ENCODE results near the gene FAM72B.
A peak's percentile ranks its signal among the peaks of the same experiment; 100 is the strongest.
"Not testable (repeated sequence)": the region's sequence is repeated elsewhere in the genome, so short reads cannot be mapped to it uniquely, and the experiment has no call there.

Gene FAM72B

DNA sequence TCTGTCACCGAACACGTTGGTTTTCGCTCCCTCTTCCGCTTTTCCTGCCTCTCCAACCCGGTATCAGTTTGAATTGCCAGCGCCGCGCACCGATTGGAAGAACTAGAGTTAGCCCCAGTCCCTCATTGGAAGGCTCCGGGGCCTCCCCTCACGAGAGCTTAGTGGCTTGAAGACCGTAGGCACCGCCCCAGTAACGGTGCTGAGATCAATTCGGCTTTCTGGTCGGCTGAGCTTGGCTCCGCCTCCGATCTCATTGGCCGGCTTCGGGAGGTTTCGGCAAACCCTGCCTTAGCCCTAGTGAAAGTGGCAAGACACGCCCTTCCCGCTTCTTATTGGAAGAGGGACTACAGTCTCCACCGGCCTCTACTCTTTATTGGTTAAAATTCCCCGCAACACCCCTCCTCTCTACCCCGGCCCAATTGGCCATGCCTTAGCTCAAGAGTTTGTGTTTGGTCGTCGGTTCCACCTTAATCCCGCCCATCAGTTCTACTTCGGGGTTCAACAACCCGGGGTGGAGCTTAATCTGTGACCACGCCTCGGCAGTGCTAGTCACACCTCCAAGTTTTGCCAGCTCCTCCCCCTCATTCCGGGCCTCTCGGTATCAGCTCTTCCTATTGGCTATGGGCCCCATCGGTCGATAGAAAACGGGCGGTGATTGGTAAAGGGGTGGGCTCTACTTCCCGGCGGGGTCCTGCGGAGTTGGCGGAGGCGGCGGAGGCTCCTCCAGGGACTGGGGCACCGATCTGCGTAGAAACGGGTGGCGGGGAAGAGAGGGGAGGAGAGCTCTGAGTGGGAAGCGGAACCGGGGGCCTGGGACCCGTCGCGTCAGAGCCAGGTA, at the start of gene FAM72B, which contains the start of gene SRGAP2C:
FAM72B (minus strand) TSS at position 51 of the 838 bp plus-strand sequence. CDS start 851 bp downstream, outside the sequence.
SRGAP2C (plus strand) TSS at position 686 of the 838 bp plus-strand sequence. CDS start 2,472 bp downstream, outside the sequence.
- peak; percentile 96 for DNase-seq

DNA sequence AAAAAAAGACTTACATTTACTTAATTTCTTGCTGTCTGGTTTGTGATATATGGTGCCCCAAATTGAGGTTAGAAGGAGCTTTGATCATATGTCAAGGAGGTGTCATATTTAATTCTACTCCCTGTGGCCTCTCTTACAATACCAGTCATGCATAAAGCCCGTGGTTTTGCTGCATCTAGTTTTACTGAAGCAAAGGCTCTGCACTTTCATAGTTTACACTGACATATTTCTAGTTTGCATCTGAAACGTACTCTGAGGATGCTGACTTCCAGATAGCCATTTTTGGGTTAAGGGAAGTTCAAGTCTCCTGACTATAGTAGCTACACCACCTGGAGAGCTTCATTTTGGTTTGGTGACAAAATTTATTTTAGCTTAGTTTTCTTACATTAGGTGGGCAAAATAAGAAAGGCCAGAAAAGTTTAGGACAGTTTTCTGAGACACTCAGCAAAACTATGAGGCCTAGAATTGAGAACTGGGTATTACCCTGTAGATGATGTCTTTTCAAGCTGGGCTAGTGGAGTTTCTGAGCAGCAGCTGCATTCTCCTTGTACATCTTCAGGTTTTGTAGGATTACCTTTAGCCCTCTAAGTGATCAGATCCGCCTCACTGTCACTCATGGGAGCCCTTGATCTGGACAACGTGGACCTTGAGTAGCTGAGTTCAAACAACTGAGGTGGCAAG, 48.4 kb upstream of the FAM72B start:
- DNase-seq: not testable (repeated sequence)

DNA sequence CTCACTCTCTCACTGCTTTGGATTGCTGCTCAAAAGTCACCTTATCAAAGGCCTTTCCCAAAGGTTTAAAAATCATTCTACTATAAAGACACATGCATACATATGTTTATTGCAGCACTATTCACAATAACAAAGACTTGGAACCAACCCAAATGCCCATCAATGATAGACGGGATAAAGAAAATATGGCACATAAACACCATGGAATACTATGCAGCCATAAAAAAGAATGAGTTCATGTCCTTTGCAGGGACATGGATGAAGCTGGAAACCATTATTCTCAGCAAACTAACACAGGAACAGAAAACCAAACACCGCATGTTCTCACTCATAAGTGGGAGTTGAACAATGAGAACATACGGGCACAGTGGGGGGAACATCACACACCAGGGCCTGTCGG, 46.5 kb upstream of the FAM72B start:
- not testable (repeated sequence) for DNase-seq

DNA sequence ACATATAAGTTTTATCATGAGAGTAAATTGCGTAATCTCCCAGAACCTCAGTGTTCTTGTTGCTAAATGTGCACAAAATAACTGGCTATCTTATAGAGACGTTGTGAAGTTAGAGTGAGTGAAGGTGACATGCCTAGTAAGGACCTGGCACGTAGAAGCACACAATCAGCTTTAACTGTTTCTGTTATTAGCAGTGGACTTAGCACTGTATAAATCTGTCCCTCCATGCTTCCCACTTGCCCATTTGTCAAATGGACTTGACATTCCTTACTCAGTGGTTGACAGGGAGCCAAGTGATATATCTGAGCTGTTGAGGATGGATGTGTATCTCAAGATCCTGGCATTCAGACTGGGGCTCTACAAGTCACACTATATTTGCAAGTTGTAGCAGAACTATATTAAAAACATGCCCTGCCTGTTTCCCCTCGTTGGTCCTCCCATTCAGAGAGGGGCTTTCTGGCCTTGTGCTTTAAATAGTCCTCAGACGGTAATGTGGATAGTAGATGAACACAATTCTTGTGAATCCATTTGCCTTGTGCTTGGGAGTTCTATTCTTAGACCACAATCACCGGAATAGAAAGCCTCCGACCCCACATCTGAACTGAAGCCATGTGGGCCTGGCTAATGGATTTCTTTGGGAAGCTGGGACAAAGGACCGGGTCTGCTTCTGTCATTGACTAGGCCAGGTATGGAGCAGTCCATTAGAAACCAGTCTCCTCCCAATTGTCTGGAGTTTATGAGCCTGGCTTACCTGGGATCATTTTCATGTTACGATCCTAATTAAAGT, 43.6 kb upstream of the FAM72B start:
- DNase-seq: not testable (repeated sequence)

DNA sequence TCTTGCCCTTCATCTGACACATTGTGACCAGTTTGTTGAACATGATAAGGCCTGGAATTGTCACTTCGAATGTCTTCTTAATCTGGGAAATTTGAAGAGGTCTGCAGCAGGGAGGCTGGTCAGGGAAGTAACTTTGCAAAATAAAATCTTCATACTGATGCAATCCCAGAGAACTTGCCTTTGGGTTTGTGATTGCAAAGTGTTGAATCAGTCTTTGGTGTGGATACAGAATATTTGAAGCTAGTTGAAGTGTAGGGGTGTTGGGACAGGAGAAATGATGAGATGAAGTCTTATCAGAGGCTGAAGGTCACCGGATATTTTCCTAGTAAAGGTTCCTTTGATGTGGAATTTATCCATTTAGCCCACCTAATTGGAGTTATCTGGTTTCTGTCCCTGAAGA, 42.8 kb upstream of the FAM72B start:
- DNase-seq: not testable (repeated sequence)

DNA sequence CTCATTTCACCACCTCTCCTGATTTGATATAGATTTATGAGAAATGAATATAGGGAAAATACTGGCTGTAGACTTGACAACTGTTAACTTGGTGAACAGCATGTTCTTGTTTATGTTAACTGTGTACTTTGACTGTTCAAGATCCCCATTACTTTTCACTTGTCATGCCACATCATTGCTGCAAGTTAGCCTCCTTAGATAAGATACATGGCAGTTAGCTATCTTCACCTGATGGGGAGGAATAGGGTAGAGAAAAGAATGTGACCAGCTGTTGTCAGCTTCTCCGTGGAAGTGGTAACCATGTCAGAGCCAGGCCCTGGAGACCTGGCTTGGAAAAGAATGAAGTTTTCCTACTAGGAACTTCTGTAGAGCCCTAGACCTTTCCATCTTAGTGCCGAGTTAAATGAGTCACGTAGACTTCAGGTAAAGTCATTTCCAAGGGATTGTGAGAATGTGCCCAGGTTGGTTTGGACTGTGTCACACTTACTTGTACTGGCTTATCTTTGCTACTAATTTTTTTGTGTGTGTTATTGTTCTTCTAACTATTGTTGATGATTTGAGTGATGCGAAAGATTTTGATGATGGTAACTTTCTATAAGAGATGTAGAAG, 42.3 kb upstream of the FAM72B start:
- not testable (repeated sequence) for DNase-seq

- not testable (repeated sequence) for DNase-seq
Measured at GRCh38 chr1:121224714-121225113, 40.6 kb upstream of the FAM72B start.

GRCh38 chr1:121221770-121222169, 37.6 kb upstream of the FAM72B start:
- not testable (repeated sequence) for DNase-seq

GRCh38 chr1:121216676-121217075, 32.5 kb upstream of the FAM72B start:
- DNase-seq: not testable (repeated sequence)

DNA sequence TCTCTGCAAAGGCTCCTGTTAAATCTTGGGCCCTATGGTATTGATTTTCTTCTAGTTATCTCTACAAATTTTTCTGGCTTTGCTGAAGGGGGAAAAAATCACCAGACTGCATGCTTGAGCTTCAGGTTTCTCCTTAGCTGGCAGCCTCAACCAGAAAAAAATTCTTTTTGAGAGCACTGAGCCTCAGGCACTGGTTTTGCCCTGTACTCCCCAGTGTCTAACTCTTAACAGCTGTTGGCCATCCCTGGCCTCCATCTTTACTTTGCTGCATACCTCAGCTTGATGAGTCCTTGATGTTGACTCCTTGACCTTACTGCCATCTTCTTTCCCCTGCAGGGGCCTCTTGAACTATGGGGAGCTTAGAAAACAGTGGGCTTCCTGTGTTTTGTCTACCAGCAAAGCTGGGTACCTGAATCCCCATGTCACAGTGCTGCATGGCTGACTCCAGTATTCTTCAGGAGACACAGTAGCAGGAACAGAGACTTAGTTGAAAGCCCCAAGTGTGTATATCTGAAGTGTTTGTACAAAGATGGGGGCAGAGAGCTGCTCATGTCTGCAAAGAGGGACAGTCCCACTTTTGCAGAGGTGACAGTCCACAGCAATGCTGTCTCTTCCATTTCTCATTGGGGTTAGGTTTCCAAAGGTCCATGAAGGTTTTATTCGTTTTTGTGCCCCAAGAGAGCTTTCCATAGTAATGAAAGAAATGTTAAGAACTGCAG, 31.7 kb upstream of the FAM72B start:
- DNase-seq: not testable (repeated sequence)

GRCh38 chr1:121214544-121215156, 30.5 kb upstream of the FAM72B start:
- DNase-seq: not testable (repeated sequence)

DNA sequence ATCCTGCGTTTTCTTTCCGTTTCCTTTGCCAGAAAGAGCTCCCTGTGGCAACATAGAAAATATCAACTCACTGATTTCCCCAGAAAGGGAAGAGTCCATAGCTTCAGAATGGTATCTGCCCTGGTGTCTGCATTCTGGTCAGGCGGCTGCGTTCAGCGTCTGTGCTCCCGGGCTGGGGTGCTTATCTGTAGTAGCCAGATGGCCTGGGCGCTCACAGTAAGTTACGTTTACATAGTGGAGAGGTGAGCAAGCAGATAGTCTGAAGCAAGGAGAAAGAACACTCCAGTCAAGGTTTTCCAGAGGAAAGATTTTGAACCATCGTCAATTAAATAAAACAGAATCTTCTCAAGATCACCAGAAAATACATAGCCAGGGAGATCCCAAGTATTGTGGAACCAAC, 29.4 kb upstream of the FAM72B start:
- peak; percentile 22 for DNase-seq

GRCh38 chr1:121210778-121211177, 26.6 kb upstream of the FAM72B start:
- DNase-seq: not testable (repeated sequence)

DNA sequence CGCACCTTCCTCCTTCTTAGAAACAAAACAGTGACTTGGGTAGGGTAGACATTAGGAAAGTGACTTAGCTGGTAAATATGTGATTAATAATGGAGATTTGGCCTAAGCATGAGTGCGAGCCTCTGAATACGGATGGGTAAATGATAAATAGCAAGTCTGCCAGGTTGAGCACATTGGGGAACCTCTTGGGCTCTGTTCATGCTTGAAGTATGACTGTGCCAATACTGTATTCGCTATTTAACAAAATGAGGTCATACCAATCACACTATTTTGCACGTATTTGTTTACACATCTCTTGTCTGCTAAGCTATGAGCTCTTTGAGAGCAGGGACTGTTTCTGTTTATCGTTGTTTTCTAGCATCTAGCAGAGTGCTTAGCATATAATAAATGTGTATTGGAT, 24.2 kb upstream of the FAM72B start:
- not testable (repeated sequence) for DNase-seq

GRCh38 chr1:121207328-121207727, 23.2 kb upstream of the FAM72B start:
- DNase-seq: not testable (repeated sequence)

DNA sequence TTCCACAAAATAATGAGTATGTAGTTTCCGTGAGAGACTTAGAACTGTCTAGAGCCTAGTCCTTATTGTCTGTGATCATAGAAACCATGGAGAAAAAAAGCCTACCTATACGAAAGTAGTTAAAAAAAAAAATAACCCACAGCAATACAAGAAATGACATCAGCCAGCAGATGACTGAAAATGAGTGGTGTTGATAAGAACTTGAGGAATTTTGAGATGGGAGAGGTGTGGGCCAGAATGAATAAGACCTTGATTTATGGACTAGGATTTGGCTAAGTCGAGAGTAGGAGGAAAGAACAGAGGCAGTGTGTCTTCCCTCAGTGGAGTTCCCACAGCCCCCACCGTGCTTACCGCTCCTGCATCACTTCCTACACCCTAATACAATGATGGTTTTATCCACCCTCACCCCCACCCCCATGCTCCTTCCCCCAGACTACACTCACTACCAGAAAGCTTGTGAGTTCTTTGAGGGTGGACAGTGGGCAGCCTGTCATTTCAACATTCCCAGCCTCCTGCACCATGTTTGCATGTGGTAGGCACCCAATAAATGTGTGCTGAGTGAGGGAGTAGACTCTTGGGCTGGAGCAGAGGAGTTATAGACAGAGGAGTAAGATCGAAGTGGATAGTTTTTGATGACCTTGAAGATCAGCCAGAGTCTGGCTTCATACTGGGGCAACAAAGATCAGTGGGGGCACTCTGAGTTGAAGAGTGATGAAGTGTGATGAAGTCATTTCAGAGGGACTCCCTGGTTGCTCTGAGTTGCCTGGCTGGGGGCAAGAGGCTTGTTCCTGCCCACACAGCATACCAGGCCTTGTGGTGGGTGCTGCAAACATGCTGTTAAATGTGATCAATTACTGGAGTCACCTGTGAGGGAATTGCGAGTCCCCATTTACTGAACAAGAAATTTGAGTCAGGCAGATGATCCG, 21.9 kb upstream of the FAM72B start:
- DNase-seq: not testable (repeated sequence)

DNA sequence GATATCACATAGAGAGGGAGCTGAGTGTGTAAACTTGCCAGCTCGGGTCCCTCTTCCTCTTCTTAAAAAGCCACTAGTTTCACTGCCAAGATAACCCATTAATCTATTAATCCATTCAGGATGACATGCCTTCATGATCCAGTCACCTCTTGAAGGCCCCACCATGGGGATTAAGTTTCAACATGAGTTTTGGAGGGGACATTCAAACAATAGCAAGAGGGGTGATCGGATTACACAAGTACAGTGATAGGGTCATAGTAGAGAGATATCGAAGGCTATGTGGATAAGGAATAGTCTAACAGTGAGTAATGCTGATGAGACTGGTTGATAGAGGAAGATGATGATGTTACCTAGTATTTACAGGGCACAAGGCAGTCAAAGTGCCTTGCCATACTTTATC, 18.8 kb upstream of the FAM72B start:
- DNase-seq: not testable (repeated sequence)

DNA sequence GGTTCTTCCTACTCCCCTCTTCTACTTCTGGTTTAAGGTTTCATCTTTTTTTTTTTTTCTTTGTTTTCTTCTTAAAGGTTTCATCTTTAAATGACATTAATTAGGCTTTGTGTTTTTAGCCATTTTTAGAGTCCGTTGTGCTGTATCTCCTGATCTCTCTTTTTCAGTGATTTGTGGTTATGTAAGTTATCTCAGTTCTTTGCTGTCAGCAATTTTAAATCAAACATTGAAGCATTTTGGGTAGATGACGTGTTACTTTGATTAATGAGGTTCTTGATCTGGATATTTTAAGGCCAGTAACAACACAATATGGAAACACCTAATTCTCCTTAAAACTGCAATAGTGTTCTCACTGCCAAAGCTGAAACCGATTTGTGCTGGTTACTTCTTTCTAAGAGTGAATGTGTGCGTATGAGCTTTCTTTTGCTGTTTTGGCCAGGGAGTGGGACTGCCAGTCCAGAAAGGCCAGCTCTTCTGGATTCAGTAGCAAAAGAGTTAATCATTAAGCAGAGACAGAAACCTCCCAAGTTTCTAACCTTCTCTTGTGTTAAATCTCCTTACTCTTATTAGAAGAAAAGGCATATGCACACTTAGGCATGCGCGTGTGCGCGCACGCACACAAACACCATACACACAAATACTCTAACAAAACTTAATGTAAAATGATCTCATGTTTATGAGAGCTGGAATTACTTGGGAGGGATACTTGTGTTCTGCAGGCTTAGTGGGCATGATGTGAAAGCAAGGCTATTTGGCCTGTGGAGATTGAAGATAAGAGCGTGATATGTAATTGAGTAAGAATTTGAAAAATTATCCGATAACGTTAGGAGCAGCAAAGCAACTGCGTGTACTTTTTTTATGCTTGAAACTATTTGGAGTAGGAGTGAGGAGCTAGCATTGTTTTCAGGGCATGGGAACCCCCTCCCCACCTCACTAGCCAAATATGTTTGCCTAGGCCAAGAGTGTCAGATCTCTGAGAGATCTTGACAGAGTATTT, 17.1 kb upstream of the FAM72B start:
- not testable (repeated sequence) for DNase-seq

DNA sequence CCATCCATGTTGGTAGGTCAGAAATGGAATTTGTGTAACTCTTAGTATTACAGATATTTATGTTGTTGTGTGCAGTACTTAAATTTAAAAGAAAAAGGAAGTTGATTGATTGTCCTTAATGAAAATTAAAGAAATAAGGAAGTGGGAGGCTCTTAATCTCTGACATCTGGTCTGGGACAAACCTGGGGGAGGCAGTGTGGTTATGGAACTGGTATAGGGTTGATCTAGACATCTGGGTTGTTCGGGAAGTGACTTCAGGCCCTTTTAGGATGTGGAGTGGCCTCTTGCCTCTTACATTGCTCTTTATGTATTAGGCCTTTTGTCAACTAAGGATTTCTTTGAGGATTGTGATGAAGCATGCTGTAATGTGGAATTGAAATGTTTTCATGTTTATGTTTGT, 16.1 kb upstream of the FAM72B start:
- DNase-seq: not testable (repeated sequence)

All from NCI-H524 treated with DMSO at 0.1 percent for 48 hours (cell line).